MM.1S (cell line): ENCODE results near the gene SYCE1L.

Experiments
- DNase-seq: peaks from one replicate; pipeline ENCODE4 v3.0.0-alpha.2; 2015
- H2AFZ ChIP-seq: fragments of 300-600 bp; sonication (generic); 2 replicates; pipeline ENCODE4 v1.6.0; 2016; ENCODE audit warnings: antibody characterized with exemption, low read length
- H3F3A ChIP-seq: fragments of 300-600 bp; sonication (generic); 2 replicates; pipeline ENCODE4 v1.6.1; 2016; ENCODE audit warnings: mild to moderate bottlenecking, antibody characterized with exemption, low read length, moderate library complexity, mixed read lengths; ENCODE audit not compliant: insufficient read depth
- H3K27ac ChIP-seq: fragments of 300-600 bp; sonication (generic); 2 replicates; pipeline ENCODE4 v1.5.1; 2016; ENCODE audit warnings: mild to moderate bottlenecking, low read length
- H3K27me3 ChIP-seq: fragments of 300-600 bp; sonication (generic); replicated peaks from 2 replicates; pipeline ENCODE4 v1.6.0; 2016; ENCODE audit warnings: low read length; ENCODE audit not compliant: insufficient read depth
- H3K36me3 ChIP-seq: fragments of 300-600 bp; sonication (generic); replicated peaks from 2 replicates; pipeline ENCODE4 v1.6.1; 2016; ENCODE audit warnings: mild to moderate bottlenecking, low read length, mixed read lengths; ENCODE audit not compliant: insufficient read depth
- H3K4me1 ChIP-seq: fragments of 300-600 bp; sonication (generic); 2 replicates; pipeline ENCODE4 v1.6.1; 2016; ENCODE audit warnings: low read length, mixed read lengths
- H3K4me2 ChIP-seq: fragments of 300-600 bp; sonication (generic); 2 replicates; pipeline ENCODE4 v1.6.0; 2016; ENCODE audit warnings: low read depth, low read length
- H3K4me3 ChIP-seq: fragments of 300-600 bp; sonication (generic); 2 replicates; pipeline ENCODE4 v1.5.1; 2016; ENCODE audit warnings: low read length, mixed read lengths
- H3K79me2 ChIP-seq: fragments of 300-600 bp; sonication (generic); 2 replicates; pipeline ENCODE4 v1.6.1; 2016; ENCODE audit warnings: mixed run types, low read length, mixed read lengths
- H3K9ac ChIP-seq: fragments of 300-600 bp; sonication (generic); 2 replicates; pipeline ENCODE4 v1.6.1; 2016; ENCODE audit warnings: low read length, mixed read lengths
- H3K9me2 ChIP-seq: fragments of 300-600 bp; sonication (generic); replicated peaks from 2 replicates; pipeline ENCODE4 v1.6.1; 2016; ENCODE audit warnings: mild to moderate bottlenecking, low read length, mixed read lengths; ENCODE audit not compliant: insufficient read depth
- H3K9me3 ChIP-seq: fragments of 300-600 bp; sonication (generic); replicated peaks from 2 replicates; pipeline ENCODE4 v1.6.1; 2016; ENCODE audit warnings: mild to moderate bottlenecking, low read length, mixed read lengths; ENCODE audit not compliant: insufficient read depth
- H4K20me1 ChIP-seq: fragments of 300-600 bp; sonication (generic); 2 replicates; pipeline ENCODE4 v1.6.1; 2016; ENCODE audit warnings: mild to moderate bottlenecking, low read length, moderate library complexity, mixed read lengths; ENCODE audit not compliant: insufficient read depth
- CTCF ChIP-seq: fragments of 300-600 bp; sonication (generic); IDR thresholded peaks from 2 replicates; pipeline ENCODE4 v1.5.1; 2016; ENCODE audit warnings: antibody characterized with exemption, low read length, mixed read lengths
- EZH2 ChIP-seq: fragments of 300-600 bp; sonication (generic); optimal IDR thresholded peaks from 2 replicates; pipeline ENCODE3; 2017; ENCODE audit warnings: low read depth, mild to moderate bottlenecking, antibody characterized with exemption, low read length, mixed read lengths
- EZH2phosphoT487 ChIP-seq: fragments of 300-600 bp; sonication (generic); IDR thresholded peaks from 2 replicates; pipeline ENCODE4 v1.6.1; 2018; ENCODE audit warnings: antibody characterized with exemption, low read length

SYCE1L gene

GRCh38 chr16:77227745-77228144, 28.5 kb downstream of the SYCE1L start:
- no peaks in the 10 kb centered on the region for H3K9me2 ChIP-seq
- no peaks in the 10 kb centered on the region for H3K36me3 ChIP-seq
- H3K4me1 ChIP-seq, result no peaks in the 10 kb centered on the region
- TF ChIP-seq EZH2phosphoT487 (no peak), EZH2 (no peak), CTCF (no peak)
- H3K79me2 ChIP-seq, result no peaks in the 10 kb centered on the region
- no peak for DNase-seq
- H3F3A ChIP-seq, result no peaks in the 10 kb centered on the region
- H3K27me3 ChIP-seq, result no peaks in the 10 kb centered on the region
- no peaks in the 10 kb centered on the region for H3K9me3 ChIP-seq
- no peak overlapping the region for H3K9ac ChIP-seq
- no peak overlapping the region for H3K27ac ChIP-seq
- no peak overlapping the region for H3K4me3 ChIP-seq
- no peak overlapping the region for H3K4me2 ChIP-seq
- H4K20me1 ChIP-seq, result no peaks in the 10 kb centered on the region
- H2AFZ ChIP-seq, result no peak overlapping the region

GRCh38 chr16:77231047-77231446, 31.8 kb downstream of the SYCE1L start:
- DNase-seq, result no peak
- H3K27me3 ChIP-seq, result no peaks in the 10 kb centered on the region
- H3K4me1 ChIP-seq, result no peaks in the 10 kb centered on the region
- no peak overlapping the region for H3K4me3 ChIP-seq
- no peak for TF ChIP-seq CTCF
- TF ChIP-seq EZH2phosphoT487, result no peak
- no peak for TF ChIP-seq EZH2
- no peak overlapping the region for H3K4me2 ChIP-seq
- no peaks in the 10 kb centered on the region for H3K36me3 ChIP-seq
- H3K9ac ChIP-seq, result no peak overlapping the region
- H3K27ac ChIP-seq, result no peak overlapping the region
- no peaks in the 10 kb centered on the region for H3K9me3 ChIP-seq
- no peaks in the 10 kb centered on the region for H3F3A ChIP-seq
- H4K20me1 ChIP-seq, result no peaks in the 10 kb centered on the region
- H2AFZ ChIP-seq, result no peak overlapping the region
- no peaks in the 10 kb centered on the region for H3K79me2 ChIP-seq
- H3K9me2 ChIP-seq, result no peaks in the 10 kb centered on the region

GRCh38 chr16:77233799-77234519, 34.8 kb downstream of the SYCE1L start:
- Histone ChIP-seq H3K4me3 (no peak overlapping the region), H3K79me2 (no peaks in the 10 kb centered on the region), H3K27ac (no peak overlapping the region), H3K36me3 (no peaks in the 10 kb centered on the region), H3K9ac (no peak overlapping the region), H3F3A (no peaks in the 10 kb centered on the region), H3K9me3 (no peaks in the 10 kb centered on the region), H3K4me2 (no peak overlapping the region), H3K4me1 (no peaks in the 10 kb centered on the region), H3K9me2 (no peaks in the 10 kb centered on the region), H4K20me1 (no peaks in the 10 kb centered on the region), H3K27me3 (no peaks in the 10 kb centered on the region), H2AFZ (no peak overlapping the region)
- TF ChIP-seq EZH2 (no peak), CTCF (no peak), EZH2phosphoT487 (no peak)
- no peak for DNase-seq
